Stimulated activated CD8-positive, alpha-beta memory T cell treated with anti-CD3 and anti-CD28 coated beads, Interleukin-4, amount 100 ng/mL, for 1 hour (primary cell): ENCODE data around the gene PRR36.
A peak's percentile ranks its signal among the peaks of the same experiment; 100 is the strongest.
"Not testable (repeated sequence)": the region's sequence is repeated elsewhere in the genome, so short reads cannot be mapped to it uniquely, and the experiment has no call there.

ENCODE experiments used
- DNase-seq, 2 donors: peaks; one replicate each; pipeline ENCODE4 v3.0.0-alpha.2; 2020; ENCODE audit warnings: low read depth in 2 of 2, low spot score in 1 of 2

Gene PRR36

GRCh38 chr19:7874076-7874896 lies at the start of gene PRR36:
Gene PRR36 (minus strand): TSS chr19:7874390. CDS start chr19:7873689, 701 bp downstream.
- no peak for DNase-seq

DNA sequence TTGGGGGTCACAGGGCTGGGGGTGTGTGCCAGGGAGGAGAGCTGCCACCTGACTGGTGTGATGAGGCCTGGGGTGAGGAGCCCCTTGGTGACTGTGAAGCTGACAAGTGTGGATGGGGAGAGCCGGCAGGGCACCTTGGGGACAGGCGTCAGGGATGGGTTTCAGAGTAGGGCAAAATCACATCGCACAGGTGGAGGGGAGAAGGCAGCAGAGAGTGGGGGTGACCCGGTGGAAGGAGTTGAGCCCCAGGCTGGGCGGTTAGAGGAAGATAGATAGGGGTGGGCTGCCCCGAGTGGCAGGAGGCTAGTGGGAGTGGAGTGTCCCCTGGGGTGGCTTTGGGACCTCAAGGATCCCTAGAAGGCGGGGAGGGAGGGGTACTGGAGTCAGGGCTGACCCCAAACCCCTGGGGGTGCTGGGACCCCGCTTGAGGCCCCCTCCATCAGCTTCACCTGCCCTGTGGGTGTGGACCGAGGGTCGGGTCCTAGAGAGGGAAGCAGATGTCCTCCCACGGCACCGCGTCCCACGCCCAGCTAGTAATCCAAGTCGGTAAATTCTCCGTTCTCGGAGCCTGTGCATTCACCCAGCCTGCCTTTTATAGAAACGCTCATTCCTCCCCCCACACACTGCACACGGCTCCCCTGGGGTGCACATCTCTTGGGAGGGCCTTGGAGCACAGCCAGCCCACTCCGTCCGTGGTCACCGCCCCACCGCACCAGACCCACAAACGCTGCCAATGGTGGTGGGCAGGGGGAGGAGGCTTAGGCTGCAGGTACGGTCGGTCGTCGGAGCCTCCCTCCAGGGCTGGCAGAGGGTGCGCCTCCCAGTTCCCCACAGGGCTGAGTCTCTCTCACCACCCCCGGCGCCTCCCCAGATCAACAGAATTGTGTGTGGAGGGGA lies 49.4 kb upstream of the PRR36 start:
- DNase-seq = no peak

GRCh38 chr19:7922836-7923195 lies 48.6 kb upstream of the PRR36 start:
- no peak for DNase-seq

GRCh38 chr19:7921967-7922835 lies 48.0 kb upstream of the PRR36 start:
- DNase-seq = no peak

DNA sequence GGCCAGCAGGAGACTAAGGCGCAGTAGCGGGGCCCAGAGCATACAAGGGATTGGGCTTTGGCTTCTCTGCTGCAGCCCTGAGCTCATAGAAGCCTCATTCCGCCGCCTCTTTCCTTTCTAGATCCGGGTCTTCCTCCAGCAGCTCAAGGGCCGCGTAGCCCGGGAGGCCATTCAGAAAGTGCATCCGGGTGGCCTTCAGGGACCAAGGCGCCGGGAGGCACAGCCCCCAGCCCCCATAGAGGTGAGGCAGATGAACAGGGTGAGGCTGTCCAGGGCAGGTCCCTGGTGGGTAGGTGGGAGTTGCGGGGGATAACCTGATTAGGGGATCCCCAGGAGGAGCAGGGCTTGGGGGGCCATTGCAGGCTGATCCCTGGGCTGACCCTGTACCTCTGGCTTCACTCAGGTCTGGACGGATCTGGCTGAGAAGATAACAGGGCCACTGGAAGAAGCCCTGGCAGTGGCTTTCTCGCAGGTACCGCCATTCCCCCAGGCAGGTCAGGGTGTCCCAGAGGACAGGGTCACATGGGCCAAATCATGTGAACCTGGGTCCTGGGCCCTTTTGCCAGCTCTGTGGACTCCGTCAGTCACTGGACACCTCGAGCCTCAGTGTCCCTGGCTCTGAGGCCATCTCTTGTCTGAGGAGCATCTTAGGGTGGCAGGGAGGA lies 47.2 kb upstream of the PRR36 start:
- no peak for DNase-seq

DNA sequence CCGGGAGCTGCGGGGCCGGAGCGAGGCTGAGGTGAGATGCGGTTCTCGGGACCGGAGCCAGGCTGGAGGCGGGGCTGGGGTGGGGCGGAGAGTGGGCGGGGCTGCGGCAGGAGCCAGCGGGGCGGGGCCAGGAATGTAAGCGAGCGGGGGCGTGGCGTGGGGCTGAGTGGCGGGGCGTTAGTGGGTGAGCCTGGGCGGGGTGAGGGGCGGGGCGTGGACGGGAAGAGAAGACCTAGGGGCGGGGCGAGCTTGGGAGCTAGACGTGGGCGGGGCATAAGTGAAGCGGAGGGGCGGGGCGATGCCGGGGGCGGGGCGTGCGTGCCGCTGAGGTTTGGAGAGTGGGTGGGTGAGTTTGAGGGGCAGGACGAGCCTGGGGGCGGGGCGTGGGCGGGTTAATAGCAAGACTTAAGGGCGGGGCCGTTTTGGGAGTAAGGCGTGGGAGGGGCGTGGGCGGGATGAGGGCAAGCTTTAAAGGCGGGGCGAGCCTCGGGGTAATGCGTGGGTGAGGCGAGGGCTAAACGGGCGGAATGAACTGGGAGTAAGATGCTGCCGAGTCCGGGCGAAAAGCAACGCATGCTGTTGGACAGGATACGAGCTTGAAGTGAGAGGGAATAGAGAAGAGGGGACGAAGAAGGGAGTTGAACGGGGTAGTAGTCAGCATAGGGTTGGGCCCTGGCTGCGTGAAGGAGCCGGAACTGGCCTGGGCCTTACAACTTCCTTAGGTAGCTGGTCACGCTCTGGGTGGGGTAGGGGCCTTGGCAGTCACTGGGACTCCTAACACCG lies 46.5 kb upstream of the PRR36 start:
- peak; percentile 100 for DNase-seq

- DNase-seq = peak; percentile 87 to 93
Observed at GRCh38 chr19:7919610-7920518, 45.7 kb upstream of the PRR36 start, which contains the start of gene SNAPC2. Gene SNAPC2 (plus strand): TSS chr19:7920338. CDS start chr19:7920367, 29 bp downstream.

- DNase-seq = no peak
Observed at GRCh38 chr19:7918615-7919421, 44.6 kb upstream of the PRR36 start.

DNA sequence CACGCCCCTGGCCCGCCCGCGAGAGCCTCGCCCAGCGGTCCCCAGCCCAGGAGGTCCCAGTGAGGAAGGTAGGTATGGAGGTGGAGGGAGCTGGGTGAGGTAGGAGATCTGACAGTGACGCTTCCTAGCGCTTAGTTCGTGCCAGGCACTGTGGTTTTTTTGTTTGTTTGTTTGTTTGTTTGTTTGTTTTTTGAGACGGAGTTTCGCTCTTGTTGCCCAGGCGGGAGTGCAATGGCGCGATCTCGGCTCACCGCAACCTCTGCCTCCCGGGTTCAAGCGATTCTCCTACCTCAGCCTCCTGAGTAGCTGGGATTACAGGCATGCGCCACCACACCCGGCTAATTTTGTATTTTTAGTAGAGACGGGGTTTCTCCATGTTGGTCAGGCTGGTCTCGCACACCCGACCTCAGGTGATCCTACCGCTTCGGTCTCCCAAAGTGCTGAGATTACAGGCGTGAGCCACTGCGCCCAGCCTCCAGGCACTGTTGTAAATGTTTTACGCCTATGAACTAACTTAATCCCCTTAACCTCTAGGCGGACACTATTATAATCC lies 43.9 kb upstream of the PRR36 start:
- not testable (repeated sequence) for DNase-seq

GRCh38 chr19:7917267-7918061 lies 43.3 kb upstream of the PRR36 start:
- no peak for DNase-seq

DNA sequence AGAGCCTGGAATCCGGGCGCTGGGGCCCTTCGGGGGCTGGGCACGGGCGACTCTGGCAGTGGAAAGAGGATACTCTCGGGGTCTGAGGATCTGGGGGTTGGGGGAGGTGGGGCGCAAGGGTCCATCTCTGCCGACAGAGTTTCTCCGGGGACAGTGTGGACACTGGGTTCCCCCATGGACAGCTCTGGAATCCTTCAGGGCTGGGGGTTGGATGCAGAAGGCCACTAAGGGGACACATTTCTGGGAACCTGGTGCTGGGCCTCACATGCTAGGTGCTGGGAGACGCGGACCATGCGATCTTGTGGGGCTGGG lies 42.7 kb upstream of the PRR36 start:
- DNase-seq = no peak

DNA sequence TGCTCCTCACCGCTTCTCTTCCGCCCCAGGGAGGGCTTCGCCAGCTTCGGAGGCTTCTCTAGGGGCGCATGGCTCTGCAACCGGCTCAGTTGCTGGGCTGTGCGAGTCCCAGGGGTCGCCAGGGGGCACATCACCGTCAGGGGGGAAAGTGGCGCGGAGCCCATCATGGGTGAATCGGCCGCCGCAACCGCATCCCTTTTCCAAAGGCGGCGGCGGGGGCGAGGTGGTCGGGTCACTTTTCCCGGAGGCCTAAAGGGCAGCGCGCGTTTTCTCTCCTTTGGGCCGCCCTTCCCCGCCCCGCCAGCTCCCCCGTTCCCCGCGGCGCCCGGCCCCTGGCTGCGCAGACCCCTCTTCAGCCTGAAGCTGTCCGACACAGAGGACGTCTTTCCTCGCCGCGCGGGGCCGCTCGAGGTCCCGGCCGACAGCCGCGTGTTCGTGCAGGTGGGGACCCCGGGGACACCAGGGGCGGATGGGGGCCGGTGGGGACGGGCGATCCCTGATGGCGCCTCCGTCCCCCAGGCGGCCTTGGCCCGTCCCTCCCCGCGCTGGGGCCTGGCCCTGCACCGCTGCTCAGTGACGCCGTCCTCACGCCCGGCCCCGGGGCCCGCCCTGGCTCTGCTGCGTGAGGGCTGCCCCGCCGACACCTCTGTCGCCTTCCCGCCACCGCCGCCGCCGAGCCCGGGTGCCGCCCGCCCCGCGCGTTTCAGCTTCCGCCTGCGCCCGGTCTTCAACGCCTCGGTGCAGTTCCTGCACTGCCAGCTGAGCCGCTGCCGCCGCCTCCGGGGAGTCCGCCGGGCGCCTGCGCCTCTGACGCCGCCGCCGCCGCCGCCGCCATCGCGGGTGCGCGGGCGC lies 42.1 kb upstream of the PRR36 start:
- DNase-seq = no peak

GRCh38 chr19:7915250-7916102 lies 41.3 kb upstream of the PRR36 start:
- DNase-seq = no peak

DNA sequence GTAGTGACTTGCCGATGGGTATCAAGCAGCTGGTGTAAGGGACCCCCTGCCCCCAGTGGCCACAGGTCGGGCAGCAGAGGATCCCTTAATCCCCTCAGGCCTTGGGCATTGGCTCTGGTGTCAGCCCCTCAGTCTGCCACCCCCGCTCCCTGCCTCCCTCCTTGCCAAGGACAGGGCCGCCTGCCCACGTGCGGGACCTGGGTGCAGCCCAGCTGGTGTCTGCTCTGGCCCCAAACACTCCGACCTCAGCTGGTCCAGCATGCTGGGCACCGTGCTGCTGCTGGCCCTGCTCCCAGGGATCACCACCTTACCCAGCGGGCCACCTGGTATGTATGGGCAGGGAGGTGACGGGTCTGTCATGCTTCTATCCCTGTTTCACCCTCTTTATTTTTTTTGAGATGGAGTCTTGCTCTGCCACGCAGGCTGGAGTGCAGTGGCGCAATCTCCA lies 40.4 kb upstream of the PRR36 start, which contains the start of gene TGFBR3L:
TGFBR3L (plus strand) TSS at position 233 of the 448 bp plus-strand sequence.
- no peak for DNase-seq

DNA sequence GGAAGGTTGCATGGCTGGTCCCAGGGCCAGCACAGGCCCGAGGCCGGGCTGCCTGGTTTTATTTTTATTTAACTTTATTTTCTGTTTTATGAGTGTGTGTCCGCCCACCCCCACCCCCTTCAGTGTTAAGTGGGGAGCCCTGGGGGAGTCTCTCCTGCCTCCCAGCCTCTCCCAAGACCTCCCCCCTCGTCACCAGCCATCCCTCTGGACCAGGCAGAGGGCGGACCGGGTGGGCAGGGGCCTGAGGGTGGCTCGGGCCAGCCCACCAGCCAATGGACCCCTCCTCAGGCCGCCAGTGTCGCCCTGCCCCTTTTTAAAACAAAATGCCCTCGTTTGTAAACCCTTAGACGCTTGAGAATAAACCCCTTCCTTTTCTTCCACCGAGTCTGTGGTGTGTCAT lies 39.9 kb upstream of the PRR36 start:
- no peak for DNase-seq
